Esophagus (tissue), 2 donors: ENCODE results near the gene CSNK1D. TPM values are rescaled to one million over a fixed set of nuclear protein-coding genes. Genes with fewer than 3 reads are reported as not detected.

Source experiments
- H3K27ac ChIP-seq, 2 donors: one replicate each; pipeline ENCODE4 v1.5.1; 2013; ENCODE audit warnings: low read depth in 2 of 2, mild to moderate bottlenecking in 2 of 2, inconsistent platforms in 1 of 2, low read length in 1 of 2, moderate library complexity in 1 of 2
- H3K27me3 ChIP-seq, 2 donors: one replicate each; pipeline ENCODE4 v1.6.1; 2013; ENCODE audit warnings: low read length in 2 of 2, control low read depth in 1 of 2, mild to moderate bottlenecking in 1 of 2; ENCODE audit not compliant: insufficient read depth in 2 of 2, control insufficient read depth in 1 of 2
- H3K36me3 ChIP-seq, 2 donors: one replicate each; pipeline ENCODE4 v1.6.1; 2013; ENCODE audit warnings: low read length in 1 of 2; ENCODE audit not compliant: control insufficient read depth in 2 of 2, insufficient read depth in 2 of 2
- H3K4me1 ChIP-seq, 2 donors: one replicate each; pipeline ENCODE4 v1.6.1; 2013; ENCODE audit warnings: low read length in 1 of 2; ENCODE audit not compliant: control insufficient read depth in 2 of 2, insufficient read depth in 2 of 2
- H3K4me3 ChIP-seq, 2 donors: one replicate each; pipeline ENCODE4 v1.5.1; 2013; ENCODE audit warnings: low read length in 2 of 2, mild to moderate bottlenecking in 2 of 2, low read depth in 1 of 2, moderate library complexity in 1 of 2
- H3K9me3 ChIP-seq, 2 donors: one replicate each; pipeline ENCODE4 v1.6.1; 2013; ENCODE audit warnings: mild to moderate bottlenecking in 2 of 2, low read depth in 1 of 2, low read length in 1 of 2, moderate library complexity in 1 of 2; ENCODE audit not compliant: control insufficient read depth in 2 of 2, insufficient read depth in 1 of 2
- WGBS, 2 donors: extraction: QIAGEN DNeasy Blood & Tissue Kit; methylation state at CpG; one replicate each; pipeline ENCODE4 v1.1.7; 2013; 5-methylcytosine and 5-hydroxymethylcytosine counted together
- polyA plus RNA-seq, 2 donors: library from polyadenylated mRNA; stranded (reverse); fragments of 200-250 nt; gene quantifications; one replicate each; pipeline ENCODE4 v1.2.3, GENCODE V29; 2013
- donor health status: healthy with polysubstance abuse.
- donor health status: Bipolar disorder and iron deficiency.

CSNK1D gene
- polyA plus RNA-seq, 2 donors: 63.7 to 79.6 TPM

DNA sequence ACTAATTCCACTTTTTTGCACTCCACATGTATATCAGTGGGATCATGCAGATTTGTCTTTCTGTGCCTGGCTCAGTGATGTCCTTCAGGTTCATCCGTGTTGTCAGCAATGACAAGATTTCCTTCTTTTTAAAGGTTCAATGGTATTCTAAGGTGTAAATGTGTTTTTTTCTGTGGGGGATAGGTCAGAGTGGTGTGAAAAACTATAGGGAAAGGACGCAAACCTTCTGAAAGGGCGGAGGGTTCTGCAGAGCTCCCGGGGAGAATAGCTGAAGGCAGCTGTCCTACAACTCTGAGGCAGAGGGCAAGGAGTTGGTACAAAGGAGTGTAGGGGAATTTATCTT is 21.9 kb upstream of the CSNK1D start:
- Histone ChIP-seq H3K27ac (no peak overlapping the region), H3K9me3 (no peaks in the 10 kb centered on the region), H3K27me3 (no peaks in the 10 kb centered on the region), H3K4me1 (peaks cover 5 to 24% of the 10 kb centered on the region in 2 donors), H3K36me3 (no peaks in the 10 kb centered on the region), H3K4me3 (no peak overlapping the region)
- WGBS, 2 donors: 59 to 74% methylated on average over 4 of the region's 4 CpGs

GRCh38 chr17:82294064-82294773 is 20.7 kb upstream of the CSNK1D start:
- peaks cover 5 to 24% of the 10 kb centered on the region in 2 donors for H3K4me1 ChIP-seq
- H3K36me3 ChIP-seq: no peaks in the 10 kb centered on the region
- H3K27me3 ChIP-seq: no peaks in the 10 kb centered on the region
- no peaks in the 10 kb centered on the region for H3K9me3 ChIP-seq
- H3K27ac ChIP-seq: peak overlapping the region; percentile 84 to 93
- peak overlapping the region; percentile 13 to 40 for H3K4me3 ChIP-seq
- 70 to 75% methylated on average over 15 of the region's 15 CpGs for WGBS, 2 donors

DNA sequence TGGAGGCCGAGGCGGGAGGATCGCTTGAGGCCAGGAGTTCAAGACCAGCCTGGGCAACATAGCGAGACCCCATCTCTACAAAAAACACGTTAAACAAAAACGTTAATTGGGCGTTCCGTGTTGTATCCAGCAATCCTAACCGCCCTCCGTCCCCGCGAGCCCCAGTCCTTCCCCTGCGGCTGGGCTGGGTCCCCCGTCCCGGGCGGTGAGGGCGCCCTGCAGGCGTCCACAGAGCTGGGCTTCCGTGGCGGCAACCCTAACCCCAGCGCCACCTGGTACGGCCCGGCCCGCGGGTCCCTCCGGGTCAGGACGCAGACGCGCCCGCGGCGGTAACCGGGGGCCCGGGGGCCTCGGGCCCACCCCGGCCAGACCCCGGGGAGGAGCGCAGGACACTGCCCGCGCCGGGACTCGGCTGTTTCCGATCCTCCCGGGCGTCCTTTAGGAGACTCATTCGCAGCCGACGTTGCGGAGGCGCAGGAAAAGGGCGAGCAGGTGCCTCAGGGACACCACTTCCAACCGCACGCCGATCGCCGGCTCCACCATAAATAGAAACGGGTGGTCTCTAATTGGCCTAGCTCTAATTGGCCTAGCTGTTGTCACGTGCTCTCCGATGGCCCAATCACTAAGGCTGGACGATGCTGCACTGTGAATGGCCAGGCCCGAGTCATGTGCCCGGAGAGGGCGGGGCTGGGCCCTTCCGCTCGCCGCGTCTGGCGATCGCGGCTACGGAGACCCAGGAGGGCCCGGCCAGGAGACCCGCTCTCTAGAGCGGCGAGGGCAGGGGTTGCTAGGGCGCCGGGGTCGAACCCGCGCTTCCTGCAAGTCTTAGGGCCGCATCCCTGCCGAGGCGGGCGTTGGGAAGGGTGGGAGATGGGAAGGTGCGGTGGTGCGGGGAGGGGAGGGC is 19.0 kb upstream of the CSNK1D start:
- 4% methylated on average over 76 to 86 of the region's 86 CpGs for WGBS, 2 donors
- Histone ChIP-seq H3K4me3 (peak overlapping the region; percentile 72 to 79), H3K27ac (peak overlapping the region; percentile 98 to 99), H3K9me3 (no peaks in the 10 kb centered on the region), H3K4me1 (peaks cover 0 to 17% of the 10 kb centered on the region in 2 donors), H3K27me3 (no peaks in the 10 kb centered on the region), H3K36me3 (no peaks in the 10 kb centered on the region)

- Histone ChIP-seq H3K4me3 (peak overlapping the region; percentile 72 to 79), H3K9me3 (no peaks in the 10 kb centered on the region), H3K36me3 (no peaks in the 10 kb centered on the region), H3K27me3 (no peaks in the 10 kb centered on the region), H3K27ac (peak overlapping the region; percentile 90 to 98), H3K4me1 (peaks cover 0 to 16% of the 10 kb centered on the region in 2 donors)
- WGBS, 2 donors: 85 to 87% methylated on average over 19 of the region's 19 CpGs
Measured at GRCh38 chr17:82291582-82292250, 18.2 kb upstream of the CSNK1D start.

GRCh38 chr17:82287868-82288801 is 14.6 kb upstream of the CSNK1D start:
- 31 to 32% methylated on average over 19 of the region's 19 CpGs for WGBS, 2 donors
- Histone ChIP-seq H3K4me1 (peaks cover 0 to 17% of the 10 kb centered on the region in 2 donors), H3K27ac (peak overlapping the region; percentile 84 to 98), H3K27me3 (no peaks in the 10 kb centered on the region), H3K4me3 (no peak overlapping the region), H3K9me3 (no peaks in the 10 kb centered on the region), H3K36me3 (no peaks in the 10 kb centered on the region)

- Histone ChIP-seq H3K4me1 (peaks cover 2 to 25% of the 10 kb centered on the region in 2 donors), H3K9me3 (no peaks in the 10 kb centered on the region), H3K27ac (peak overlapping the region; percentile 84 to 98)
Measured at GRCh38 chr17:82287013-82287867, 13.7 kb upstream of the CSNK1D start.

GRCh38 chr17:82285141-82285540 is 11.6 kb upstream of the CSNK1D start:
- peaks cover 4 to 37% of the 10 kb centered on the region in 2 donors for H3K4me1 ChIP-seq
- H3K4me3 ChIP-seq: no peak overlapping the region
- no peaks in the 10 kb centered on the region for H3K27me3 ChIP-seq
- no peaks in the 10 kb centered on the region for H3K9me3 ChIP-seq
- no peaks in the 10 kb centered on the region for H3K36me3 ChIP-seq
- 37 to 52% methylated on average over 8 of the region's 8 CpGs for WGBS, 2 donors
- H3K27ac ChIP-seq: peak overlapping the region; percentile 21 to 24

More at GRCh38 chr17:82287013-82287867, 13.7 kb upstream of the CSNK1D start:
- 83 to 84% methylated on average over 9 of the region's 9 CpGs for WGBS, 2 donors
- Histone ChIP-seq H3K27me3 (no peaks in the 10 kb centered on the region), H3K36me3 (no peaks in the 10 kb centered on the region), H3K4me3 (no peak overlapping the region)

DNA sequence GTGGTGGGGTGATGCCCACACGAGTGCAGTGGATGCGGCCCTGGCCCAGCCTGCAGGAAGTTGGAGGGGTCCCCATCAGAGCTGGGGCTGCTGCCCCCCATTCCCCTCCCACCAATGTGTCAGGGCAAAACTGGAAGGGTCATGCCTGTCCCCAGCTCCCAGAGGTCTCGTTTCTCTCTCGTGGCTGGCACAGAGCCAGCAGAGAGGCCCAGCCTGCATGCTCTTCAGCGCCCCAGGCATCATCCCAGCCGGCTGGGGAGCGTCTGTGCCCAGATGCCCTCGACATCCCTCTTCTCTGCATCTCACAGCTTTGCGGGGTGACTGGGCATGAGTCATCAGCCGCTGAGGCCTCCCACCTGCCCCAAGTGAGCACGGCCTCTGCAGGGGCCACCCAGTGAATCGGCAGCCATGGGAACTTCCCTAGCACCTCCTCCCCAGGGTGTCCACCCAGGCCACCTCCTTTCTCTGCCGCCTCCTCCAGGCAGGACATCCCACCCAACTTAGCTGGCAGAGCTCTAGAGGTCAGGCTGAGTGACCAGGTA is 9.8 kb upstream of the CSNK1D start:
- Histone ChIP-seq H3K27me3 (no peaks in the 10 kb centered on the region), H3K27ac (no peak overlapping the region), H3K4me3 (no peak overlapping the region), H3K36me3 (no peaks in the 10 kb centered on the region), H3K9me3 (no peaks in the 10 kb centered on the region), H3K4me1 (peaks cover 4 to 35% of the 10 kb centered on the region in 2 donors)
- 28 to 33% methylated on average over 13 of the region's 13 CpGs for WGBS, 2 donors
